Retinal pigment epithelial cell (primary cell): ENCODE measurements around the gene SLC4A7.

Experiments
- DNase-seq: peaks from one replicate; pipeline ENCODE4 v3.0.0-alpha.2; 2010; ENCODE audit warnings: low read depth
- H3K4me3 ChIP-seq: 2 replicates; pipeline ENCODE4 v1.5.1; 2011; ENCODE audit warnings: mild to moderate bottlenecking, low read length, control low read depth, moderate library complexity
- TF ChIP-seq, protein P1 (sequence below): conservative IDR thresholded peaks from 2 replicates; pipeline ENCODE4 v1.5.1; 2011; ENCODE audit warnings: low read depth, low read length, control low read depth, inconsistent platforms

The SLC4A7 gene

GRCh38 chr3:27521179-27521871 is 37.1 kb upstream of the SLC4A7 start:
- peak; percentile 75 for DNase-seq
- H3K4me3 ChIP-seq, result no peak overlapping the region
- TF ChIP-seq, protein P1, sequence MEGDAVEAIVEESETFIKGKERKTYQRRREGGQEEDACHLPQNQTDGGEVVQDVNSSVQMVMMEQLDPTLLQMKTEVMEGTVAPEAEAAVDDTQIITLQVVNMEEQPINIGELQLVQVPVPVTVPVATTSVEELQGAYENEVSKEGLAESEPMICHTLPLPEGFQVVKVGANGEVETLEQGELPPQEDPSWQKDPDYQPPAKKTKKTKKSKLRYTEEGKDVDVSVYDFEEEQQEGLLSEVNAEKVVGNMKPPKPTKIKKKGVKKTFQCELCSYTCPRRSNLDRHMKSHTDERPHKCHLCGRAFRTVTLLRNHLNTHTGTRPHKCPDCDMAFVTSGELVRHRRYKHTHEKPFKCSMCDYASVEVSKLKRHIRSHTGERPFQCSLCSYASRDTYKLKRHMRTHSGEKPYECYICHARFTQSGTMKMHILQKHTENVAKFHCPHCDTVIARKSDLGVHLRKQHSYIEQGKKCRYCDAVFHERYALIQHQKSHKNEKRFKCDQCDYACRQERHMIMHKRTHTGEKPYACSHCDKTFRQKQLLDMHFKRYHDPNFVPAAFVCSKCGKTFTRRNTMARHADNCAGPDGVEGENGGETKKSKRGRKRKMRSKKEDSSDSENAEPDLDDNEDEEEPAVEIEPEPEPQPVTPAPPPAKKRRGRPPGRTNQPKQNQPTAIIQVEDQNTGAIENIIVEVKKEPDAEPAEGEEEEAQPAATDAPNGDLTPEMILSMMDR, result no peak

DNA sequence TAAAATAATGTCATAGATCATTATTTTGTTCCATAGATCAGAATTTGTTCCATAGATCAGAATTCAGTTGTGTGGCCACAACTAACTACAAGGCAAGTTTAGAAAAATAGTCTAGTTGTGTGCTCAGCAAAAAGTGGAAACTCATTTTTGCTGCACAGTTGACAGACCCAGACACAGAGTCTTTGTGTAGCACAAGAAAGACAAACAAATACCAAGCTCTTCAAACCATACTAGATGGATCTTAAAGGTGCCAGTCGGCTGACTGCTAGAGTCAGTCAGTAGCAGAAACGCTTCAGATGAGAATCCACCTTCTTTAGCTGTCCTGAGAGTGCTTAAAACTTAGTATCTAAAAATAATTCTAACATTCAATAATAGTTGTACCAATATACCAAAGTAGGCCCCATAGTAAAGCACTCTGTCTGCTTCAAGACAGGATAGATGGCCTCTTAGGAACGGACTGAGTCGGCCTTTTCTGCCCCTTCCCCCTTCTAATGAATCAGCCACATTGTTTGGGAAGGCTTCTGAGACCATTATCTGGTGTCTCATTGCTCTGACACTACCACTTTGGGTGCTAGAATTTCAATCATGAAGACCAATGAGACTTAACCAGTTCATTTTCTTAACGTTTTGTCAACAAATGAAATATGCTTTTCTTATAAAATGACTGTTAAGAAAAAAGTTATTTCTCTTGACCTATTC is 27.7 kb upstream of the SLC4A7 start:
- TF ChIP-seq, protein P1, result no peak
- no peak overlapping the region for H3K4me3 ChIP-seq
- DNase-seq, result no peak

DNA sequence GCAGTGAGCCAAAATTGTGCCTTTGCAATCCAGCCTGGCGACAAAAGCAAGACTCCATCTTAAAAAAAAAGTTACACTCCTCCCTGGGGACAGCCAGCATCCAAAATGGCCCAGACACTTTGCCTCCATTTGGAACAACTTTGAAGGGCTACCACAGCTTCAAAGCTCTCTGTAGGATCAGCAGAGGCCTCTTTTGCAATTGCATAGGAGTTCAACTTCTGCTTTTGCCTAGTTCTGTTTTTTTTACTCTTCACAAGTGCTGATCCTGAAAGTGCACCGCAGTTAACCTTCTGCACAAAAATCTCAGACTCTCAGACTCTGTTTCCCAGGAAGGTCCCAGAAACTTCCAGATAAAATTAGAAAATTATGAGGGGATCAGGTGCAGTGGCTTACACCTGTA is 25.2 kb upstream of the SLC4A7 start:
- TF ChIP-seq, protein P1, result no peak
- no peak overlapping the region for H3K4me3 ChIP-seq
- no peak for DNase-seq

DNA sequence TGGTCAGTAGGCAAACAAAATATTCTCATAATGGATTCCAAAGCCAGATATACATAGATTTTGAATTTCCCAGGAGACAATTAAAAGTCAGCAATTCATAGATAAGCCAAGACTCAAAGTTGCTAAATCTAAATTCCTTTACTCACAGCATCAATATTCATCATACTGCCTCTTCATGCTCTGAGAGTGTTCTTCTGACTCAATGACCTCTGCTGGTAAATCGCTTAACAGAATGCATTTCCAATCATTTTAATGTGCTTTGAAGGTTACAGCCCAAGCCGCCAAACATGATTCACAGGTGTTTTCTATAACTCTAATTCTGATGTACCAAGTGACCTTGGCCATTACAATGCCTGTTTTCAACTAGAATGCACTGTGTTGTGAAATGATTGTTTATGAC is 24.2 kb upstream of the SLC4A7 start:
- no peak overlapping the region for H3K4me3 ChIP-seq
- TF ChIP-seq, protein P1, result no peak
- DNase-seq, result no peak

DNA sequence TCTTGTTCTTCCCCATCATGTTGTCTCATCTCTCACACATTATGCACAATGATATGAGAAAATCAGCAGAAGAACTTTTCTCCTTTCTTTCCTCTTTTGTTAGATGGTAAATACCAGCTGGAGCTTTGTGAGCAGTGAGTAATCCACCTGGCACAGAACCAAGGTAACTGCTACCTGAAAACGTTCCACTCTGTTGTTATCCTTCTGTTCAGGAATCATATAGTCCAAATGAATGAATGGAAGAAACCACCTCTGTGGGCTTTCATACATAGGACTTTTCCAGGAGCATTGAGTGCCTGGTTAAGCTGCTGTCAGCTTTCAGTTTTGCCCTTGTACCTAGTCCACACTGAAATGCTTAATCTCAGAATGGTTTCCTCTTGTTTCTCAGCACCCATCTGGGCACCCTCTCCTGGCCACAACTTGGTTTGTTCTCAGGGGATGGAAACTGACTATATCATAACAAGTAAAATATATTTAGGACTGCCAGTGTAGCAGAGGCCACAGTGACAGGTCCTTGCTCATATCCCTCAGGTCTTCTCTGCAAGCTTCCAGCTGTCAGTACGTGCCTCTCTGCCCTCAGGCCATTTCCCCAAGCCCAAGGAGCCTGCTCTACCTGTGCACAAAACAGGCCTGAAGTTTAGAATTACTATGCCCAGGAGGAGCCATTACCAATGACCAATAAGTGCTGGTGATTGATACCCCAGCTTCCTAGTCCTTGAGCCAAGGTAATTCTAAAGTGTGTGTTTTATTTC is 23.5 kb upstream of the SLC4A7 start:
- TF ChIP-seq, protein P1, result no peak
- DNase-seq, result no peak
- H3K4me3 ChIP-seq, result no peak overlapping the region

DNA sequence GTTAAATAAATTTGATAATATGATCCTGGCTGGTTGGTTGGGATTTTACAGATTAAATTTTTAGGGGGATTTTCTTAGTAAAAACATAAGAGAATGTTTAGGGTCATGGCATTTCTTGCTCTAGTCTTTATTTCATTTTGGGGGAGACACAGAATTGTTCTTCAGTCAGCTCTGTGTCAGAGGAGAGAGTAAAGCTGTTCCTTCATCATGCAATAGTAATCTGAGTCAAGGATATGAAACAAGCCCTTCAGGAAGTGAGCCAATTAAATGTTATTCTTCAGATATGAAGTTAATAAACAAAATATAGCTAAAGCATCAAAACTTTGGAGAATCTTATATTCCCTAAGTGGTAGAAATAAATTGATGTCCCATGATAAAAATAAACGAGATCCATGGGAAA is 22.9 kb upstream of the SLC4A7 start:
- DNase-seq, result no peak
- TF ChIP-seq, protein P1, result no peak
- no peak overlapping the region for H3K4me3 ChIP-seq
